Liver (tissue), 9 donors: ENCODE measurements around the gene CSTA. TPM values are rescaled to one million over a fixed set of nuclear protein-coding genes. Genes with fewer than 3 reads are reported as not detected.

Experiments
- DNase-seq: peaks from one replicate; pipeline ENCODE4 v3.0.0-alpha.2; 2017; ENCODE audit warnings: low spot score
- H3K27ac ChIP-seq, 2 donors: one replicate each; pipeline ENCODE4 v1.7.0; 2013; ENCODE audit warnings: inconsistent platforms in 2 of 2, low read length in 2 of 2, control low read depth in 1 of 2, low read depth in 1 of 2, mild to moderate bottlenecking in 1 of 2
- H3K27me3 ChIP-seq, 4 donors: one replicate each; pipeline versions ENCODE4 v1.6.1 to v1.7.0; 2013; ENCODE audit warnings: low read length in 3 of 4, inconsistent platforms in 1 of 4, mild to moderate bottlenecking in 1 of 4, moderate library complexity in 1 of 4; ENCODE audit not compliant: control insufficient read depth in 4 of 4, insufficient read depth in 4 of 4
- H3K36me3 ChIP-seq, 4 donors: one replicate each; pipeline versions ENCODE4 v1.6.1 to v1.7.0; 2013; ENCODE audit warnings: low read length in 3 of 4, mild to moderate bottlenecking in 3 of 4, low read depth in 1 of 4, moderate library complexity in 1 of 4; ENCODE audit not compliant: control insufficient read depth in 4 of 4, insufficient read depth in 3 of 4
- H3K4me1 ChIP-seq, 4 donors: one replicate each; pipeline versions ENCODE4 v1.6.1 to v1.7.0; 2013; ENCODE audit warnings: low read length in 3 of 4, mild to moderate bottlenecking in 3 of 4, moderate library complexity in 1 of 4; ENCODE audit not compliant: control insufficient read depth in 4 of 4, insufficient read depth in 4 of 4
- H3K4me3 ChIP-seq, 3 donors: one replicate each; pipeline versions ENCODE4 v1.6.1 to v1.7.0; 2013; ENCODE audit warnings: low read length in 3 of 3, control low read depth in 1 of 3, low read depth in 1 of 3, mild to moderate bottlenecking in 1 of 3
- H3K9ac ChIP-seq, 2 donors: one replicate each; pipeline ENCODE4 v1.7.0; 2013; ENCODE audit warnings: low read length in 2 of 2, mild to moderate bottlenecking in 2 of 2, moderate library complexity in 2 of 2, control low read depth in 1 of 2, low read depth in 1 of 2
- H3K9me3 ChIP-seq, 4 donors: one replicate each; pipeline versions ENCODE4 v1.6.1 to v1.7.0; 2013; ENCODE audit warnings: low read length in 3 of 4; ENCODE audit not compliant: control insufficient read depth in 4 of 4
- EGR1 ChIP-seq, 2 donors: IDR thresholded peaks; 2 replicates each; pipeline ENCODE4 v1.6.1; 2016 to 2018; ENCODE audit warnings: antibody characterized with exemption in 2 of 2, low read depth in 2 of 2
- FOXA1 ChIP-seq: IDR thresholded peaks from 2 replicates; pipeline ENCODE4 v1.6.1; 2016; ENCODE audit warnings: antibody characterized with exemption
- FOXA2 ChIP-seq: IDR thresholded peaks from 2 replicates; pipeline ENCODE4 v1.6.1; 2016; ENCODE audit warnings: antibody characterized with exemption
- GABPA ChIP-seq, 2 donors: IDR thresholded peaks in 1 of 2; conservative IDR thresholded peaks in 1 of 2; 2 replicates each; pipeline ENCODE4 v1.6.1; 2016; ENCODE audit warnings: antibody characterized with exemption in 2 of 2, mild to moderate bottlenecking in 1 of 2, moderate library complexity in 1 of 2
- HNF4A ChIP-seq, 2 donors: conservative IDR thresholded peaks; 2 replicates each; pipeline ENCODE4 v1.6.1; 2016; ENCODE audit warnings: antibody characterized with exemption in 2 of 2, mild to moderate bottlenecking in 2 of 2
- HNF4G ChIP-seq: IDR thresholded peaks from 2 replicates; pipeline ENCODE4 v1.6.1; 2016; ENCODE audit warnings: antibody characterized with exemption
- JUND ChIP-seq, 2 donors: IDR thresholded peaks; 2 replicates each; pipeline ENCODE4 v1.6.1; 2016; ENCODE audit warnings: antibody characterized with exemption in 2 of 2
- NR2F2 ChIP-seq: IDR thresholded peaks from 2 replicates; pipeline ENCODE4 v1.6.1; 2016; ENCODE audit warnings: antibody characterized with exemption
- RAD21 ChIP-seq, 2 donors: IDR thresholded peaks; 2 replicates each; pipeline ENCODE4 v1.6.1; 2016; ENCODE audit warnings: antibody characterized with exemption in 2 of 2, mild to moderate bottlenecking in 2 of 2
- RXRA ChIP-seq, 2 donors: IDR thresholded peaks; 2 replicates each; pipeline ENCODE4 v1.6.1; 2017 to 2018; ENCODE audit warnings: antibody characterized with exemption in 2 of 2, mild to moderate bottlenecking in 1 of 2
- SP1 ChIP-seq: IDR thresholded peaks from 2 replicates; pipeline ENCODE4 v1.6.1; 2018; ENCODE audit warnings: antibody characterized with exemption, mild to moderate bottlenecking
- TAF1 ChIP-seq: conservative IDR thresholded peaks from 2 replicates; pipeline ENCODE4 v1.6.1; 2016; ENCODE audit warnings: antibody characterized with exemption, mild to moderate bottlenecking
- WGBS: extraction: QIAGEN DNeasy Blood & Tissue Kit; methylation state at CpG from one replicate; pipeline ENCODE4 v1.1.7; 2013; 5-methylcytosine and 5-hydroxymethylcytosine counted together
- polyA plus RNA-seq, 2 donors: library from polyadenylated mRNA; stranded (reverse) in 1 of 2; unstranded in 1 of 2; fragments of 200-250 nt in 1 of 2; fragments of >200 nt in 1 of 2; fragmentation: Nextera tagmentation in 1 of 2; extraction: Ambion mirVana in 1 of 2; gene quantifications; one replicate each; pipeline versions ENCODE4 v1.2.1 to v1.2.3, GENCODE V29; 2013 to 2015
- total RNA-seq, 2 donors: library from RNA; depleted of rRNA; stranded (reverse); fragments of >200 nt; gene quantifications; one replicate each; pipeline ENCODE4 v1.2.3, GENCODE V29; 2014
- TF ChIP-seq, protein P1 (sequence below): IDR thresholded peaks from 2 replicates; pipeline ENCODE4 v1.6.1; 2016; ENCODE audit warnings: antibody characterized with exemption
- TF ChIP-seq, protein P2 (sequence below): IDR thresholded peaks from 2 replicates; pipeline ENCODE4 v1.6.1; 2016; ENCODE audit warnings: antibody characterized with exemption
- TF ChIP-seq, protein P3 (sequence below): IDR thresholded peaks from 2 replicates; pipeline ENCODE4 v1.6.1; 2016; ENCODE audit warnings: antibody characterized with exemption
- TF ChIP-seq, protein P4 (sequence below): fragments of 150-350 bp; IDR thresholded peaks from 2 replicates; pipeline ENCODE4 v1.5.1; 2017; ENCODE audit warnings: improper control_type of control experiment, low read depth, low read length; ENCODE audit not compliant: missing input control
- TF ChIP-seq, protein P5 (sequence below): IDR thresholded peaks from 2 replicates; pipeline ENCODE4 v1.6.1; 2016; ENCODE audit warnings: antibody characterized with exemption, mild to moderate bottlenecking
- donor health status: healthy.
- donor health status: healthy.
- donor health status: healthy.
- donor health status: healthy.
- donor health status: healthy.

The CSTA gene
- total and polyA plus RNA-seq, 4 donors, result 1.5 to 6.6 (median 4.0) TPM

DNA sequence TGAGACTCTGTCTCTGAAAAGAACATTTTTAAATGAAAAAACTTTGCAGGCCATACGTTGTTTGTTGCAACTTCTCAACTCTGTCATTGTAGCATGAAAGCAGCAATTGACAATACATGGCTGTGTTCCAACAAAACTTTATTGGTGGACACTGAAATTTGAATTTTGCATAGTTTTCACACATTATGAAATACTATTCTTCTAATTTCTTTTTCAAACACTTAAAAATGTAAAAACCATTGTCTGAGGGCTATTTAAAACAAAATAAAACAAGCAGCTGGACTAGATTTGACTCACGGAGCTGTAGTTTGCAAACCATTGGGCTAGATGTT, 18.5 kb upstream of the CSTA start:
- no peaks in the 10 kb centered on the region for H3K27me3 ChIP-seq
- no peak for DNase-seq
- peaks cover 0 to 18% (median 11%) of the 10 kb centered on the region in 4 donors for H3K4me1 ChIP-seq
- no peak overlapping the region for H3K4me3 ChIP-seq
- H3K36me3 ChIP-seq, result no peaks in the 10 kb centered on the region
- 53% methylated on average over 2 of the region's 2 CpGs for WGBS
- H3K27ac ChIP-seq, result no peak overlapping the region
- H3K9me3 ChIP-seq, result no peaks in the 10 kb centered on the region
- no peak for TF ChIP-seq SP1
- no peak overlapping the region for H3K9ac ChIP-seq

DNA sequence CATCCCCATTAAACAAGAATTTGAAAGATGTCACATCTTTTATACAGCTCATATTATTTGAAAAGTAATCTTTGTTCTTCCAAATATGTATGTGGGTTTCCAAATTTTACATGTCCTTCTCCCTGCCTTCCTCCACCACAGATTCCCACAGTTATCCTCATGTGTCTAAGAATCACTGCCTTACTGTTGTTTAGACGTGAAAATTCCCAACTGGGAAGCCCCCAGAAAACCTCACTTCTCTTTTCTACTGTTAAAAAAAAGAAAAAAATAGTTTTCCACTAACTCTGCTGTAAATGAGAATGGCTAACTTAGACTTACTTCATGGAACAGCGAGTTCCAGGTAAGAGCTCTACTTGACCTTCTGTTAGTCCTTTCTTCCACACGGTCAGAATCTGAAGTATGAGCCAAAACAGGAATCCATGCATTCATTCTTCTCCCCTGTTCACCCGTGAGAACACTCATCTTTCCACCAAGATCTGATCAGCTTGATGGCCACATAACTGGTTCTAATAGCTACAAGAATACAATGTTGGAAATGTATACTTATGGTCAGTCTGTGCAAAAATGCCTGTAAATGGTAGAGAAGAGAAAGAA, 17.9 kb upstream of the CSTA start:
- TF ChIP-seq, protein P1, sequence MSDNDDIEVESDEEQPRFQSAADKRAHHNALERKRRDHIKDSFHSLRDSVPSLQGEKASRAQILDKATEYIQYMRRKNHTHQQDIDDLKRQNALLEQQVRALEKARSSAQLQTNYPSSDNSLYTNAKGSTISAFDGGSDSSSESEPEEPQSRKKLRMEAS, result no peak
- TF ChIP-seq RAD21 (IDR thresholded peaks at IDR 0.05) (no peak), FOXA1 (no peak), SP1 (no peak), TAF1 (no peak), FOXA2 (no peak), HNF4G (no peak), GABPA (IDR thresholded peaks at IDR 0.05 in 1 of 2, conservative IDR thresholded peaks at IDR 0.05 in 1 of 2) (no peak), HNF4A (conservative IDR thresholded peaks at IDR 0.05) (no peak), JUND (IDR thresholded peaks at IDR 0.05) (no peak), EGR1 (IDR thresholded peaks at IDR 0.05; ENCODE audit: low read depth in 2 of 2) (no peak), NR2F2 (no peak), RXRA (IDR thresholded peaks at IDR 0.05) (no peak)
- TF ChIP-seq, protein P2, sequence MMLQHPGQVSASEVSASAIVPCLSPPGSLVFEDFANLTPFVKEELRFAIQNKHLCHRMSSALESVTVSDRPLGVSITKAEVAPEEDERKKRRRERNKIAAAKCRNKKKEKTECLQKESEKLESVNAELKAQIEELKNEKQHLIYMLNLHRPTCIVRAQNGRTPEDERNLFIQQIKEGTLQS, result no peak
- TF ChIP-seq, protein P3, sequence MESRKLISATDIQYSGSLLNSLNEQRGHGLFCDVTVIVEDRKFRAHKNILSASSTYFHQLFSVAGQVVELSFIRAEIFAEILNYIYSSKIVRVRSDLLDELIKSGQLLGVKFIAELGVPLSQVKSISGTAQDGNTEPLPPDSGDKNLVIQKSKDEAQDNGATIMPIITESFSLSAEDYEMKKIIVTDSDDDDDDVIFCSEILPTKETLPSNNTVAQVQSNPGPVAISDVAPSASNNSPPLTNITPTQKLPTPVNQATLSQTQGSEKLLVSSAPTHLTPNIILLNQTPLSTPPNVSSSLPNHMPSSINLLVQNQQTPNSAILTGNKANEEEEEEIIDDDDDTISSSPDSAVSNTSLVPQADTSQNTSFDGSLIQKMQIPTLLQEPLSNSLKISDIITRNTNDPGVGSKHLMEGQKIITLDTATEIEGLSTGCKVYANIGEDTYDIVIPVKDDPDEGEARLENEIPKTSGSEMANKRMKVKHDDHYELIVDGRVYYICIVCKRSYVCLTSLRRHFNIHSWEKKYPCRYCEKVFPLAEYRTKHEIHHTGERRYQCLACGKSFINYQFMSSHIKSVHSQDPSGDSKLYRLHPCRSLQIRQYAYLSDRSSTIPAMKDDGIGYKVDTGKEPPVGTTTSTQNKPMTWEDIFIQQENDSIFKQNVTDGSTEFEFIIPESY, result no peak
- TF ChIP-seq, protein P4, sequence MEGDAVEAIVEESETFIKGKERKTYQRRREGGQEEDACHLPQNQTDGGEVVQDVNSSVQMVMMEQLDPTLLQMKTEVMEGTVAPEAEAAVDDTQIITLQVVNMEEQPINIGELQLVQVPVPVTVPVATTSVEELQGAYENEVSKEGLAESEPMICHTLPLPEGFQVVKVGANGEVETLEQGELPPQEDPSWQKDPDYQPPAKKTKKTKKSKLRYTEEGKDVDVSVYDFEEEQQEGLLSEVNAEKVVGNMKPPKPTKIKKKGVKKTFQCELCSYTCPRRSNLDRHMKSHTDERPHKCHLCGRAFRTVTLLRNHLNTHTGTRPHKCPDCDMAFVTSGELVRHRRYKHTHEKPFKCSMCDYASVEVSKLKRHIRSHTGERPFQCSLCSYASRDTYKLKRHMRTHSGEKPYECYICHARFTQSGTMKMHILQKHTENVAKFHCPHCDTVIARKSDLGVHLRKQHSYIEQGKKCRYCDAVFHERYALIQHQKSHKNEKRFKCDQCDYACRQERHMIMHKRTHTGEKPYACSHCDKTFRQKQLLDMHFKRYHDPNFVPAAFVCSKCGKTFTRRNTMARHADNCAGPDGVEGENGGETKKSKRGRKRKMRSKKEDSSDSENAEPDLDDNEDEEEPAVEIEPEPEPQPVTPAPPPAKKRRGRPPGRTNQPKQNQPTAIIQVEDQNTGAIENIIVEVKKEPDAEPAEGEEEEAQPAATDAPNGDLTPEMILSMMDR, result no peak
- TF ChIP-seq, protein P5, sequence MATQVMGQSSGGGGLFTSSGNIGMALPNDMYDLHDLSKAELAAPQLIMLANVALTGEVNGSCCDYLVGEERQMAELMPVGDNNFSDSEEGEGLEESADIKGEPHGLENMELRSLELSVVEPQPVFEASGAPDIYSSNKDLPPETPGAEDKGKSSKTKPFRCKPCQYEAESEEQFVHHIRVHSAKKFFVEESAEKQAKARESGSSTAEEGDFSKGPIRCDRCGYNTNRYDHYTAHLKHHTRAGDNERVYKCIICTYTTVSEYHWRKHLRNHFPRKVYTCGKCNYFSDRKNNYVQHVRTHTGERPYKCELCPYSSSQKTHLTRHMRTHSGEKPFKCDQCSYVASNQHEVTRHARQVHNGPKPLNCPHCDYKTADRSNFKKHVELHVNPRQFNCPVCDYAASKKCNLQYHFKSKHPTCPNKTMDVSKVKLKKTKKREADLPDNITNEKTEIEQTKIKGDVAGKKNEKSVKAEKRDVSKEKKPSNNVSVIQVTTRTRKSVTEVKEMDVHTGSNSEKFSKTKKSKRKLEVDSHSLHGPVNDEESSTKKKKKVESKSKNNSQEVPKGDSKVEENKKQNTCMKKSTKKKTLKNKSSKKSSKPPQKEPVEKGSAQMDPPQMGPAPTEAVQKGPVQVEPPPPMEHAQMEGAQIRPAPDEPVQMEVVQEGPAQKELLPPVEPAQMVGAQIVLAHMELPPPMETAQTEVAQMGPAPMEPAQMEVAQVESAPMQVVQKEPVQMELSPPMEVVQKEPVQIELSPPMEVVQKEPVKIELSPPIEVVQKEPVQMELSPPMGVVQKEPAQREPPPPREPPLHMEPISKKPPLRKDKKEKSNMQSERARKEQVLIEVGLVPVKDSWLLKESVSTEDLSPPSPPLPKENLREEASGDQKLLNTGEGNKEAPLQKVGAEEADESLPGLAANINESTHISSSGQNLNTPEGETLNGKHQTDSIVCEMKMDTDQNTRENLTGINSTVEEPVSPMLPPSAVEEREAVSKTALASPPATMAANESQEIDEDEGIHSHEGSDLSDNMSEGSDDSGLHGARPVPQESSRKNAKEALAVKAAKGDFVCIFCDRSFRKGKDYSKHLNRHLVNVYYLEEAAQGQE, result no peak
- H3K27me3 ChIP-seq, result no peaks in the 10 kb centered on the region
- DNase-seq, result no peak
- H3K36me3 ChIP-seq, result no peaks in the 10 kb centered on the region
- no peak overlapping the region for H3K27ac ChIP-seq
- 87% methylated on average over 4 of the region's 4 CpGs for WGBS
- no peaks in the 10 kb centered on the region for H3K9me3 ChIP-seq
- H3K4me3 ChIP-seq, result no peak overlapping the region
- no peak overlapping the region for H3K9ac ChIP-seq
- peaks cover 0 to 18% (median 11%) of the 10 kb centered on the region in 4 donors for H3K4me1 ChIP-seq
